DLD1 (cell line): Measurements from ENCODE around the gene UBR4.

ENCODE experiments used
- in situ Hi-C: cut with HindIII; loops from 2 replicates; pipeline ENCODE4 v1.10.0; 2017; ENCODE audit warnings: low sequenced_read_pairs

Gene UBR4

DNA sequence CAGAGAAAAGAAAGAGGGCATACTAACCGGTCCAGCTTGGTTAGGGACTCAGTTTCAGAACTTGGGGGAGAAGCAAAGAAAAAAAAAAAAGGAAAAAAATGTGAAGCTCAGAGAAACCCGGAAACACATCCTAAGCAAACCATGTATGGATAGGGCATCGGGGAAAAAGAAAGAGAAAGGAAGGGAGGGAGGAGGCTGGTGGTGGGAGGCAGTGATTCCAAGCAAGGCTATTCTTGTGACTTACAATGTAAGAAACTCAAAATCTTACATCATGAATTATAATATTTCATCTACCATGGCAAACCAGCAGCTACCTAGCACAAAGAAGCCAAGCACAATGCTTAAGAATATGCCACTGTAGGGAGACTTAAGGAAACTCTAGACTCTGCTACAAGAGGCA, 60.3 kb downstream of the UBR4 start:
- in situ Hi-C loops = no loop called here

DNA sequence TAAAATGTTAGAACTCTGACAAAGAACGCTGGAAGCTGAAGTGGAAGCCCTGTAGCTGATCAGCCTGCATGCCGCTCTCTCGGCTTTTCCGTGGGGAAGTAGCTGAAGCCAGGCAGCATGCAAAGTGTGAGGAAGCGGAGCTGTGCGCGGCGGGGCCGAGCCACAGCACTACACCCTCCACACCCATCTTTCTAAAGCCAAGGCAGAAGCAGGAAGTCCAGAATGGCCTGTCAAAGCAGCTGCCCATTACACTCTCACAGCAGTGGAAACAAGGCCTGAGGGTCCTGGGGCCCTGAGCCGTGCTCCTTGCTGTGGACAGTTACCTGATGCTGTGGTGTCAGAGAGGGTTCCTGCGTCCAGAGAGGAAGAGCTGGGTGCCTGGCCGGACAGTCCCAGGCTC, 69.6 kb downstream of the UBR4 start:
- in situ Hi-C loops = no loop called here

DNA sequence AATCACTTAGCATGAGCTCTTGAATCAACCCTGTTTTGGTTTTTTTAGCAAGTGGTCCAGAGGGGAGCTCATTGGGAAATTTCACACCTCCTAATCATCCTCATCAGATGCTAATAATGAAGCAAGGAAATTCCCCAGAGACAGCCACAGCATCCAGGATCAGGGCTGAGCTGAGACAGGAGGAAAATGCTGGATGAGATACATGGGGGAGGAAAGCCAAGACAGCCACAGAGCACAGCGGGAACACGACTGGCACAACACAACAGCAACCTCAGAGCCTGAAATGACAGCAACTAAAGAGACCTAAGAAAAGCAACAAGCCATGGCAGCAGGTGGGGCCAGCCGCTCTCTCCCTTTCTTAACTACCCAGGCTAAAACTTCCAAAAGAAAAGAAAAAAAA, 70.4 kb downstream of the UBR4 start:
- in situ Hi-C loops = no loop called here

DNA sequence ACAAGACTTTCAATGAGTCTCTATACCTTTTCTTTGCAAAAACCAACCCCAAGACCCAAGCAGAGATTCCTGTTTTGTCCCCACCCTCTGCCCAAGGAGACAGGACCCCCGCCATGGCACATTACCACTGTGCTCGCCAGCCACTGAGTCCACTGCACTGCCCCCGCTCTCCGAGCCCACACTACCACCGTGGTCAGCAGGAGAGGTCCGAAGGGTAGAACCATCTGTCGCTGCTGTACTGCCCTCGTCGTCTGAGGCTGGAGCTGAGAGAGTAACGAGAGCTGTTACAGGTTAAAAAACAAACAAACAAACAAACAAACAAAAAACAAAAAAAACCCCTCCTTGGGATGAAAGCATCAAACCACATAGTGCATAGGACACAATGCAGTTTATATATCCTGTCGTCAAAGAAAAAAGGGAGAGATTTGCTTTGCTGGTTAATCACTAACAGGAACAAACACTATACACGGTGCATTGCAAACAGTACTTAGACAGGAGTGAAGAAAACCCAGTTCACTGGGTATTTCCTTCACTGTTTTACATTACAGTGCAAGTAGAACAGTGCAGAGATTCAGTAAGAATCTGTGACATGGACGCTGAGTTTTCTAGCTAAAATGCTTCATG, 71.0 kb downstream of the UBR4 start:
- in situ Hi-C loops = no loop called here

DNA sequence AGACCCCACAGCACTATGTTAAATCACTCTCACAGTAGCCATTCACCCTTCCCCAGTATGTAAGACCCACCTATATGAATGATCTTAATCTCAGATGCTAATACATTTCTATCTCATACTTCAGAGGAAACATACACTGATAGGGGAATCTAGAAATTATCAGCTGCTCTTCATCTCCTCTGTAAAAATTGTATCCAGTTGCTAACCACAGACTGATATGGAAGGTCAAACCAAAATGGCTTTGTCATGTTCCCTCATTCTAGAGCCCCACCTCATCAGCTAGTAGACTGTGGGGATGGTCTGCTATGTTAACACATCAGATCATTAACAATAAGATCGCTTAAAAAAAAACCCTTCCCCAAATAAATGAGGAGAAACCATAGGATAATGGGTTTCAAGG, 71.7 kb downstream of the UBR4 start:
- in situ Hi-C loops = no loop called here

DNA sequence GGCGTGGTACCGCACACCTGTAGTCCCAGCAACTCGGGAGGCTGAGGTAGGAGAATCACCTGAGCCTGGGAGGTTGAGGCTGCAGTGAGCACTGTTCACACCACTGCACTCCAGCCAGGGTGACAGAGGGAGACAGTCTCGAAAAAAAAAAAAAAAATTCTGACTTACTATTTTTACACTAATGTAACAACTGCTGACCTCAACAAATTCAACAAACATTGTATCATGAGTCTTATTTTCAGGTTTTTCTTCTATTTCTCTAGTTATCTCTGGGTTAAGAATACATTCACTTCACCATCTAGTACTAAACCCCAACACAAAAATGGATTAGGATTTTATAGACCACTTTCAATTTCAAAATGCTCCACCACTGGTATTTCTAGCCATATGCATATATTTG, 72.9 kb downstream of the UBR4 start:
- in situ Hi-C loops = no loop called here

DNA sequence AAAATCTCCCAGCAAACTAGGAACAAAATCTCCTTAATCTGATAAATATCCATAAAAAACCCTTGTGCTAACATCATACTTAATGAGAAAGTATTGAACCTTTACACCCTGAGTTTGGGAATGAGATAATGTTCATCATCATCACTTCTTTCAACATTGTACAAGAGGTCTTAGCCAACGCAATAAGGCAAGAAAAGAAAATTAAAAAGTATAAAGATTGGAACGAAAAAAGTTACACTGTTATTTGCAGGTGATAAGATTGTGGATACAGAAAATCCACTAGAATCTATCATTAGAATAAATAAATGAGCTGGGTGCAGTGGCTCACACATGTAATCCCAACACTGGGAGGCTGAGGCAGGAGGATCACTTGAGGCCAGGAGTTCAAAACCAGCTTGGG, 76.7 kb downstream of the UBR4 start:
- in situ Hi-C loops = no loop called here

DNA sequence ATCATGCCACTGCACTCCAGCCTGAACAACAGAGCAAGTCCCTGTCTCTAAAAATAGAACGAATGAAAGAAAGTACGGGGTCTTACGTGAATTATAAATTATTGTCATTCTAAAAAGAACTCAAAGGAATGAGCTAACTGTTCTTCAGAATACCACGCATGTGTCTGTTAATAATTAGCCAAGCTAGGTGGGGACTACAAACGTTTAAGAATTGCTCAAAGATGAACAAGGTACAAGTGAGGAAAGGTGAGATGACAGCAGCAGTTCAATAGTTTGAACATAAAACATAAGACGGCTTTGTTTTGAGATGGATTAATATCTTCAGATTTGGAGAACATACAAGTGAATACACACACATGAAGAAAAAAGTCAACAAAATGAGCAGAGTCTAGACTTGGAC, 79.6 kb downstream of the UBR4 start:
- in situ Hi-C loops = no loop called here

DNA sequence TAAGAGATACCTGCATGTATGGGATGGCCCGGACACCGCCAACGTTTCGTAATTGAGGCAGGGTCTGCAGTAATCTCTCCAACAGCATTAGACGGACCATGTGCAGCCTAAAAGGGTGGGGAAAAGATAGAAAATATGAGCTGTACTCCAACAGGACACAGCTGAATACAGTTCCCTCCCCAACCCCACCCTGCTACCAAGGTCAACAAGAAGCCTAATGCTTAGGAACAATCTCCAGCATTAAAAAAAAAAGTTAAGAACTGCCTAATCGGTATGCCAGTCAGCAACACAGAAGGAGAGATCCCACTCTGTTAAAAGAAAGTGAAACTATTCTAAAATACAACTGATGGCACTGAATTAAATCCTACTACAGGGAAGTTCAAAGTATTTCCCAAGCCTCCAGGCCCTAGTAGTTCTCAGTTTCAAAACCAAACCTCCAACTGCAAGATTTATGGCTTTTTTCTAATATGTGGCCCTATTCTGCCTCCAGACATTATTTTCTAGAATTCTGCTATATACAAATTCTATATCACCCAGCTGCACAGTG, 81.0 kb downstream of the UBR4 start:
- in situ Hi-C loops = no loop called here

DNA sequence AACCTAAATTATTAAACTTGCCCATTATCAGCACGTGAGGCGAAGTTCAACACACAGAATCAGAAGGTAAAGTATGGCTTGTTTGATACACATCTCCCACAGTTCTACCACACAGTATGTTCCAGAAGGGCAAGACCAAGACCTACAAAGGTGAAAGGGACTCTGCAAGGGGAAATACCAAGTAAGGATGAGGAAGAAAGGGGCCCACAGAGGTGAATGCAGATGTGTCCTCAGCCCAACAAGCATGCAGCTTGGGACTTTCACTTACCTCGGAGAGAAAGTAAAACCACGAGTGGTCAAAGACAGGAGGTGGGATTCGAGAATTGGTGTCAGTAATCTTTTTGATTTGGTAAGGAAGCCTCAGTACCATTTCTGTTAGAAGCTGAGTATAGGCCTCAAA, 85.8 kb downstream of the UBR4 start:
- in situ Hi-C loops = no loop called here

DNA sequence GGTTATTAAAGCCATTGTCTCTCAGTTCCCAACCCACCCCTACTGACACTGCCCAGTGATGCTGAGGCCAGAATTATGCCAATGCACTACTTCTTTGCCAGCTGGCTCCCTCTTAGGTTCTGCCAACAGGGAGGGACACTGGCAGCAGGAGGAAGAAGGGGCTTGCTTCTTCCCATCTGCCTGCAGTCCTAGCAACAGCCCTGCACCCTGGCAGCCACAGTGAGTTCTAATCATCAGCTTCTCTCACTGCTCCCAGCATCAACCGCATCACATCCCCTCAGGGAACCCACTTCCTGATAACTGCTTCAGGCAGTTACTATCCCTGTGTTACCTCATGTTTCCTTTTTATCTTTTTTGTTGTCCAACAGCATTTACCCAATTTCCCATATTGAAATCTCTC, 86.2 kb downstream of the UBR4 start:
- in situ Hi-C loops = no loop called here

DNA sequence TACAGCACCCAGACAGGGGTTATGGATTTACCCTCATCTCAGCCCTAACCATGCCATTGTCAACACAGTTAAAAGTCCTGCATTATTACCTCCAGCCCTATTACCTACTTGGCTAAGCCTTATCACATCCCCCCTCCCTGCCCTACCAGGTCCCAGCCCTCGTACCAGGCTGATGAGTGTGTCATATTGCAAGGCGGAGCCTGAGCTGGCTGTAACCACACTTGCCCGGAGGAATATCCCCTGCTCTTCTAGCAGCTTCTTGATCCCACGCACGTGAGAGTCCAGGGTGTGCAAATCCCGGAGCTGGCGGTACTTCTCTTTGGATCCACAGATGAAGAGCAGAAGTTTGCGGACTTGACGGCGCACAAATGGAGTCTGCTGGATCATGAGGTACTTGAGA, 87.4 kb downstream of the UBR4 start:
- in situ Hi-C loops = no loop called here

DNA sequence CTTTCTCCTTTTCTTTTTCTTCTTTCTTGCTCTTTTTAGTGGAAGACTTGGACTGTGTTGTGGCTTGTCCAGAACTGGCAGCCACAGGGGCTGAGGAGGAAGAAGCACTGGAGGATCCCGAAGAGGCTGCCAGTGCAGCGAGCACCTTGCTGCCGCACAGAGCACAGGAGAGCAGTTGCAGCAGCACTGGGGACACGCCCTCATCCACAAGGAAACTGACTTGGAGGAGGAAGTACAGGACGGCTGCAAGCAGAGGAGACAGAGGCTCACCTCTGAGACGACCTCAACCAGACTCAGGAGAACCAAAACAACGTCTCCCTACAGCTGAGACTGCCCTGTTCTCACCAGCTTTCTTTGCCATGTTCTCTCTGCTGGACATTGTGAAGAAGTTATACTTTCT, 88.9 kb downstream of the UBR4 start:
- in situ Hi-C loops = no loop called here

DNA sequence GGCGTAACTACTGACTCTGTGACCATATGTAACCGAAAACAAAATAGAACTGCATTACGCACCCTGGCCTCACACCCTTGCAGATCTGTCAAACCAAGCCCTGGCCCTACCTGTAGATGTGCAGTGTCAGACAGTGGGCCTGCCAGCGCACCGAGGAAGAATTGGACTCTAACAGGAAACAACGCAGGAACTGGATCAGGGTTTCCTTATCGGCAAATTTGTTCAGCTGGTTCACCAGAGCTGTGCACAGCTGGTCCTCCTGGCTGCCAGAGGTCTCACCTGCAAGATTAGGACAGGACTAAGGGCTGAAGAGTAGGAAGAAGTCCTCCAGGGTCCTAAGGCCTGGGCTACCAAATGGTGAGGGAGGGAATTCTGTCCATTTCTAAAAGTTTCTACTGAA, 90.0 kb downstream of the UBR4 start:
- in situ Hi-C loops = no loop called here

DNA sequence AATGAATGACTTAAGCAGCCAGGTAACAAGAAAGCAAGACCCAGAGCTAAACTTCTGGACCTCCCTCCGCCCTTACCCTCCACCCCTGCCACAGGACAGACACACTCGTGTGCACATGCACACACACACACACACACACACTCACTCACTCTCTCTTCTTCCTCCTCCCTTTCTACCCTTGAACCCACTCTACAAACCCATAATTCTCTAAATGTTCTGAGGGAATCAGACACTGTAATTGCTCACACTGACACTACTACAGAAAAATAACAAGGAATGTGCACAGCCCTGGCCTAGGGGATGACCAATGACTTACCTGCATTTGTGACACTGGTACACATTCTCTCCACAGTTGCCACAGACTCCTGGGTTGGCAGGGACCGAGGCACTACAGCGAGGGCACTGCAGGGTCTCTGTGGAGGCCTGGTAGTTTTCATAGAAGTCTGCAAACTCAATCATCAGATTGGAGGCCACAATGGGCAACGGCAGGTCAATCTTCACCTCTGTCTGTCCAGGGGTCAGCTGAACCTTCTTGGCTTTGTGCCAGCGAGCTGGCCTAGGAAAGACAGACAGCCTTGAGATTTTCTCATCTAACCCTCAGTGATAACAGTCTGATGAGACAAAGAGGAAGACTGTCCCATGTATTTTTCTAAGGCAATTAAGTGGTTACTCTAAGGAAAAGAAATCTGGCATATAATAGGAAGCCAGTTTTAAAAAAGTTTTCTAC, 94.8 kb downstream of the UBR4 start:
- in situ Hi-C loops = no loop called here

DNA sequence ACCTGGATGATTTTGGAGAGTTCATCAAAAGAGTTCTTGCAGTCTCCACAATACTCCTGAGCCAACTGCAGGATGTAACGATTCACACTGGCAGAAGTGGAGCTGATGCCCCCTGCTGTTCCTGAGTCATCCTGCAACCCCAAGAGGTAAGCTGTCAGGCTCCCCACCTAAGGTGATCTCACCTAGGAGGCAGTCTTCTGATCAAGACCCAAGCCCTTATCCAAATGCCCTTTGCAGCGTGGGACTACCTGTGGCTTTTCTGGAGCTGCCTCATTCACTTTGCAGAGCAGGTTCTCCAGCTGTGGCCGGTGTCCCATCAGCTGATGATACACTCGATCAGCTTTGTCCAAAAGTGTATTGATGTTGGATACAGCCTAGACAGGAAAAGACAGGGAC, 96.4 kb downstream of the UBR4 start:
- in situ Hi-C loops = no loop called here

DNA sequence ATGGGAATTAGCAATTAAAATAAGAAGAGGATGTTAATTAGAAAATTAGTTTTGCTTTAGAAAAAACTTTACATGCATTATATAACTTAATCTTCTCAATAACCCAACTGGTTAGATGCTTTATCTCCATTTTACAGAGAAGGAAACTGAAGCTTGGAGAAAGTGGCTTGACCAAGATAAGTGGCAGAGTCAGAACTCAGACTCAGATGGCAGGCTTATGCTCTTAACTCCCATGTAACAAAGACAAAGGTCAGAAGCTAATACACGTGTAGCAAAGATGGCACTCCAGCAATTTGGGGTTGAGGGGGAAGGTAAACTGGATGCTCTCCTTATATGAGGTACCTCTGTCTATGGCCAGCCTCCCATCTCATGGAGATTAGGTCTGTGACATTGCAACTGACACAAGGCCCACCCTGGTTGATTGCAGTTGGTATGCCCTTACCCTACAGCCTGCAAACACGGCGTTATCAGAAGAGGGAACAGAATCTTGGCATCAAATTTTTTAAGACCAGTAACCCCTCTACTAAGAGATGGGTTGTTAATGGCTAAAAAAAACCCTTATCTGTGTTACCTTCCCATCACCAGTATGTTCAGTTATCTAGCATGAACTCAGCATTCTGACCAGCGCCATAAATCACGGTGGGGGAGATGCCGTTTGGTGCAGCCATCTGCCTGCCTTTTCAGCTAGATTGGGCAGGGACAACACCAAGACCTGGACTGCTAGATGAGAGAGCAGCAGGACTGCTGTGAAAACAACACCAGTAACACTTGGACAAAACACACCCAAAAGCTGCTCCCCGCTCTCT, 97.0 kb downstream of the UBR4 start:
- in situ Hi-C loops = no loop called here

DNA sequence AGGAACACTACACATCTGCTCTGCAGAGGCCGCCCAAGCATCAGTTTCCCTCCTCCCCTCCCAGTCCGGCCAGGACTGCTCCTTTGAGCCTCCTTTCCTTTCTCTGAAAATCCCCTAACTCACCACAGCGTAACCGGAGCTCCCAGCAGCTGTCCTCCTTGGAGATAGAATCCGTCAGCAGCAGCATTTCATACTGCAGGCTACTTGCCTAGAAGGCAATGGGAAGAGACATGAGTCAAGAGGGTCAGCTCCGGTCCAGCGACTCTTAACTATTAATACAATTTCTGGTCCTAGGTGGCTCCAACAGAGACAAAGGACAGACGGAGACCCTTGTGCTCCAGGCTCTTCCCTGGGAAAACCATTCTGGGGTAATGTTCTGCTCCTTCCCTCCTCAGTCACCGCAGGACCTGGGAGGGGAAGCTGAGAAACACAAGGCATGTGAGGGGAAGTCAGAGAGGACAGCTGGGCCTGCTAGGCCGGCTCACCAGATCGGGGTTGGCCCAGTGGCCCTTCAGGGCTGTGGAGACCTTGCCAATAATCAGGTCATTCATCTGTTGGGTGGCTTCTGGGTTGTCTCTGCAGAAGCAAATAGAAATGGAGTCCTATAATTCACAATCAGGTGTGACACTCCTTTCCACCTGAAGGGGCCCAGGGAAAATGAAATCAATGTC, 99.7 kb downstream of the UBR4 start:
- in situ Hi-C loops = no loop called here

DNA sequence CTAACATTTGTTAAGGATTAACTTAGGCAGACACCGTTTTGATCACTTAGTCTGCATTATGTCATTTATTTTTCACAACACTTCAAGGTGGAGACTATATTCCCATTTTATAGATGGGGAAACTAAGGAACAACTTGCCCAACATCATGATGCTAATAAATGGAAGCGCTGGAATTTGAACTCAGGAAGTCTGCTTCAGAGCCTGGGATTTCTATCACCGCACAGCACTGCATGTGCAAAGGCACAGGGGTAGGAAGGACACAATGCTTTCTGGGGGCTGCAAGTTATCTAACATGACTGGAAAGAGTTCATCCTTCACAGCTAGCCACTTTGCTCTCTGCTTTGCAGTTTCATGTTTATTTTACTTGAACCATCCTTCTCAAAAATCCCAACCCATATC, 100.5 kb downstream of the UBR4 start:
- in situ Hi-C loops = no loop called here

DNA sequence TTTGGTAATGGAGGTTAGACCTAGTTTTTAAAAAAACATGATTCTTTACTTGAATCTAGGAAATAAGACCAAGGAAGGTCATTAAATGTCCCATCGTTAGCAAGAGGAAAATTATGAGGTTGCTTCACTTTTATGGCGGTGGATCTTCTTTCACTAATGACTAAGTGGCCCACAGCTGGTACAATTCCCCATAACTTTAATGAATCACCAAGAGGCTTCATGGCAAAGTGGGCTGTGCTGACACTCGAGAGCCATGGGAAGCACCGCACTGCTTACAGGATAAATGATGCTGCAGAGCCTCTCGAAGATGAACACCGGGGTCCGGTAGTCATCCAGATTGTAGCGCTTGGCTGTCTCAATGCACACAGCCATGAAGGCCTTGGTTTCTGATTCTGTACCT, 108.8 kb downstream of the UBR4 start:
- in situ Hi-C loops = no loop called here

DNA sequence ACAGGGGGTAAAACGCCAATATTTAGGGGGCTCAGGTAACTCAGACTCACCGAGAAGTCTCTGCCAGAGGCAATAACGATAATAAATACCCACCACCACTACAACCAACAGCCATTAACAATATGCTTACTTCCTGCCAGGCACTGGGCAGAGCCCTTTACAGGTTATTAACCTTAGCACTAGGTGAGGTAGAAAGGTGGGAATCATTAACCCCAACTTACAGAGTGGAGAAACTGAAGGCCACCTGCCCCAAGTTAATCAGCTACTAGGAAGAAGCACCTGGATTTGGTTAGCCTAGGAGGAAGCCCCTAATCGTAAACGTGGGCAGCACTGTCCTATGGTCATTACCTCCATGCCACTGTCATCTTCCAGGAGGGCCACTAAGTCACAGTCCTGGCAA, 110.0 kb downstream of the UBR4 start:
- in situ Hi-C loops = no loop called here
